OCI-LY3 (cell line): Measurements from ENCODE around the gene TBC1D2B.

ENCODE experiments used
- EZH2phosphoT487 ChIP-seq: fragments of 200-600 bp; shearing (Covaris generic); IDR thresholded peaks from 2 replicates; pipeline ENCODE4 v1.6.1; 2018; ENCODE audit warnings: antibody characterized with exemption, mixed run types, low read depth
- TF ChIP-seq, protein P1 (sequence below): fragments of 200-600, 300-600 bp; sonication (generic); IDR thresholded peaks from 2 replicates; pipeline ENCODE4 v1.5.1; 2014; ENCODE audit warnings: antibody characterized with exemption, low read length, low read depth

DNA sequence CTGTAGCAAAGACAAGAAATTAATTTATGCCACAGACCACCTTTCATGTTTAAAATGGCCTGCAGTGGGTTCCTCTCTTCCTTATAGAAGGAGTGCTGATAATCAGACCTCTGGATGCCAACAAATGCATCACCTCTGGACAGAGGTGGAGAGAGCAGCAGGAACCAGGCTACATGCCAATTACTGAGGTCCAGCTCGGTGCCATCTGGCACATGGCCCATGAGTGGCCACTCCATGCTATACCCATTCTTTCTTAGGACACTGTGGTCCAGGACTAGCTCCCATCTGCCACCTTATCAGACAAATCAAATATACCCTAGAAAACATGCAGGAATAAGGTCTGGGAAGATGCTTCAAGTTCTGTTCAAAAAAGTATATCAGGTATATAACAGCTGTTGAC is 60.7 kb downstream of the TBC1D2B start:
- TF ChIP-seq, protein P1, sequence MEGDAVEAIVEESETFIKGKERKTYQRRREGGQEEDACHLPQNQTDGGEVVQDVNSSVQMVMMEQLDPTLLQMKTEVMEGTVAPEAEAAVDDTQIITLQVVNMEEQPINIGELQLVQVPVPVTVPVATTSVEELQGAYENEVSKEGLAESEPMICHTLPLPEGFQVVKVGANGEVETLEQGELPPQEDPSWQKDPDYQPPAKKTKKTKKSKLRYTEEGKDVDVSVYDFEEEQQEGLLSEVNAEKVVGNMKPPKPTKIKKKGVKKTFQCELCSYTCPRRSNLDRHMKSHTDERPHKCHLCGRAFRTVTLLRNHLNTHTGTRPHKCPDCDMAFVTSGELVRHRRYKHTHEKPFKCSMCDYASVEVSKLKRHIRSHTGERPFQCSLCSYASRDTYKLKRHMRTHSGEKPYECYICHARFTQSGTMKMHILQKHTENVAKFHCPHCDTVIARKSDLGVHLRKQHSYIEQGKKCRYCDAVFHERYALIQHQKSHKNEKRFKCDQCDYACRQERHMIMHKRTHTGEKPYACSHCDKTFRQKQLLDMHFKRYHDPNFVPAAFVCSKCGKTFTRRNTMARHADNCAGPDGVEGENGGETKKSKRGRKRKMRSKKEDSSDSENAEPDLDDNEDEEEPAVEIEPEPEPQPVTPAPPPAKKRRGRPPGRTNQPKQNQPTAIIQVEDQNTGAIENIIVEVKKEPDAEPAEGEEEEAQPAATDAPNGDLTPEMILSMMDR: no peak
- TF ChIP-seq EZH2phosphoT487: no peak
